Ramos (cell line): ENCODE measurements around the gene TAF1A.
"Not testable (repeated sequence)": the region's sequence is repeated elsewhere in the genome, so short reads cannot be mapped to it uniquely, and the experiment has no call there.

Experiments
- in situ Hi-C: fragments of 300-500 bp; cut with MboI; formaldehyde crosslinking; loops from one replicate; pipeline ENCODE4 v1.14.3; 2022; ENCODE audit warnings: low sequenced_read_pairs; ENCODE audit not compliant: unreplicated experiment

The TAF1A gene

DNA sequence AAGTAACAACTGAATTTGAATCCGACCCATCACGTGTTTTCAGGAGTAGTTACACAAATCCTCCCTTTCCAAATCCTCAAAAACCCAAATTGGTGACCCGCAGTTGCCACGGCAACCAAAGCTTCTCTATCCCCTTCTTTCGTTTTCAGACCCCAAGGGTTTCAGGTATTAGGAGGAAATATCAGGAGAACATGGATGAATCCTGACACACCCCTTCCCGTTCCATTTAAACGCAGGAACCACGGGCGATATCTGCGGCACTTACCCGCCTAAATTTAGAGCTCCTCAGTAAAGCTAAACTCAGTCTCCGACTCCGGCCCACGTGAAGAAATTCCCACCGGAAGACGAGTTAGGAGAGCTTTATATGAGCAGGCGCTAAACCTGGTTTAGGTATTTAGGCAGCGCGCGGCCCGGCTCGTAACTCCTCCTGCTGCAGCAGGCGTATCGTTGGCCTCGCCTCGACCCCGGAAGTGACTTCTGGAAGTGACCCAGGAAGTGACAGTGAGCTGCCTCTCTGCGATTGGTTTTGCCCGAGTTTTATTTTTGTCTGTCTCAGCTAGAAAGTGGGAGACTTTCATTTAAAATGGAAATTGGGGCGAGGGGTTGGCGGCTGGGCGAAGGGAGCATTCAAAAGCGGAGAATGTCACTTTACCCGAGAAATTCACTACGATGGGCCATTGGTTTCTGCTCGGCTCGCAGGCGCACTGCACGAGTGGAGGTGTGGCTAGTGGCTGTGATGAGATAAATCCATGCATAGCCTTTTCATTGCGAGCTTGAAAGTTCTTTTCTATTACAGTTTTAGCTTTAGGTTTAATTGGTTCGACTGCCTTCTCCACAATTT, at the start of gene TAF1A:
Gene TAF1A, minus strand, starts transcription at position 472 of the 841 bp plus-strand sequence.
- in situ Hi-C loops: no loop called here

DNA sequence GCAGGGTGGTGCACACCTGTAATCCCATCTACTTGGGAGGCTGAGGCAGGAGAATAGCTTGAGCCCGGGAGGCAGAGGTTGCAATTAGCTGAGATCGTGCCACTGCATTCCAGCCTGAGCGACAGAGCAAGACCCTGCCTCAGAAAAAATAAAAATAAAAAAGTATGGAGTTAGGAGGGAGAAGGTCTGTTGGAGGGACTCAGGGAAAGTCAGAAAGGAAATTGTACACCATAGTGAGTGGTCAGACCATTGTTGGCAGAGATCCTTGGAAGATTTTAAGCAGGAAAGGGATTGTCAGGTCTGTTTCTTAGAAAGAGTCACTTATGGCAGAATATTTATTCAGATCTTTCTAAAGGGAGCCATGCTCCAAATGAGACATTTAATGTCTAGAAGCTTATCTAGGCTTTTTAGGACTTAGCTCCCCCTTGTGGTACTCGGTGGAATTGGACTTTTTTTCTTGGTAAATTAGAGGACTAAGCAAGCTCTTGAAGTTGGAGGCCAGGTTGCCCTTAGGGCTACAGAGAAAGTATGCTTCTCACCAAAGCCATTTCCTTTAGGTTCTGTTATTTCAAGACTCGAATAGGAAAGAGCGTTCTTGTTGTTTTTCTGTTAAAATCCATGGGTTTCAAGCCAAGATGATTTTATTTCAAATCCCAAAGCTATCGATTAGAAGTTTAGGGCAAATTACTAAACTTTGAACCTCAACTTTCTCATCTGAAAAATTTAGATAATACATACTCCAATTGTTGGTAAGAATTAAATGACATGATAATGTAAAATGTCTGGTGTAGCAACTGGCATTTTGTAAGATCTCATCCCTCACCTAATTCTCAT, 44.7 kb upstream of the TAF1A start:
- in situ Hi-C loops: loop anchor here (5.0 kb wide), 1 partner anchor 167 kb away; no protein-coding TSS in a partner anchor

DNA sequence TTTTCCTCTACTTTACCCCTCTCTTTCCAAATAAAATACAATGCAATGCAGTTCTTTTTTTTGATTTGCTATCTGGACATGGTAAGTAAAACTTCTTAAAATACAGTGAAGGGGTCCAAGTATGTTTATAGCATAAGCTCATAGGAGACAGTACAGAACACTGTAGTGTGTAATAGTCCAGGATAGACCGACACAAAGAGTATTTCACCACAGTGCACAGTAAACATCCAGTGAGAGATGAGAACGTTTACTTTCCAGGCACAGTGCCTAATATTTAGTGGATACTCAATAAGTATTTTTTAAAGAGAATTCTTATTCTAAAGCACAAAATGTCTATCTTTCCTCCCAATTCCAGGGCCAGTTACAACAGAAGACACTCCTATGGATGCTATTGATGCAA, 43.0 kb upstream of the TAF1A start:
- in situ Hi-C loops: loop anchor here (5.0 kb wide), 1 partner anchor 165 kb away; no protein-coding TSS in a partner anchor

DNA sequence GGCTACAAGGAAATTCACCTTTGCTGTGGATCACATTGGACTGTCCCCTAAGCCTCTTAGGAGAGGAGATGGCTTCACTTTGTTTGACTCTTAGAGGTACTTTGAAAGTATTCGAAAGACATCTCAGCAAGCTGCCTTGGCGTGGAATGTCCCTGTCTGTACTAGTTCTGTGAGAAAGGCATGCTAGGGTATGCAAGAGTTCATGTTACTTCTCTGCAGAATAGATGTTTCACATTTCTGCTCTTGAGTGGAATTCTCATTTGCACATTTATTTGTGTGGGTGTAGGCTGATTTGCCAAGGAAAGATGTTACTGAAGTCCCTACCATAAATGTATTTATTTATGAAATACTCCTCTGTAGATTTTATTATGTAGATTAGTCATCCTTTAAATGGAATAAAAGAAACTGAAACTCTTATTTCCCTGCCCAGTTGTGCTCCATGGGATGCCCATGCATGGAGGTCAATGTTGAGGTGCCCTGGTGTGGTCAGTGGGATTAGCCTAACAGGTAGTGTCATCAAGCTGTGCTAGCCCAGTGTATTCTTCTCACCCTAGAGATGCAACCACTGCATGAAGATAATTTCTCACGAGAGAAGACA, 42.0 kb upstream of the TAF1A start:
- in situ Hi-C loops: loop anchor here (5.0 kb wide), 1 partner anchor 164 kb away; no protein-coding TSS in a partner anchor

DNA sequence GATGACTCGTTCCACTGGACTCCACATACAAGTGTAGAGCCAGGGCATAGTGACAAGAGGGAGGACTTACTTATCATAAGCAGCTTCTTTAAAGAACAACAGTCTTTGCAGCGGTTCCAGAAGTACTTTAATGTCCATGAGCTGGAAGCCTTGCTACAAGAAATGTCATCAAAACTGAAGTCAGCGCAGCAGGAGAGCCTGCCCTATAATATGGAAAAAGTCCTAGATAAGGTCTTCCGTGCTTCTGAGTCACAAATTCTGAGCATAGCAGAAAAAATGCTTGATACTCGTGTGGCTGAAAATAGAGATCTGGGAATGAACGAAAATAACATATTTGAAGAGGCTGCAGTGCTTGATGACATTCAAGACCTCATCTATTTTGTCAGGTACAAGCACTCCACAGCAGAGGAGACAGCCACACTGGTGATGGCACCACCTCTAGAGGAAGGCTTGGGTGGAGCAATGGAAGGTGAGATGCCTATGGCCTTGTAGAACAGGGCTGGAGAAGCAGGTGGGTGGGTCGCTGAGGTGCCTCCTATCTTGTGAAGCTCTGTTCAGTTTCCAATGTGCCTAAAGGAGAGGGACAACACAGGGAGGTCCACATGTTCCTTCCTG, 40.3 kb upstream of the TAF1A start:
- in situ Hi-C loops: loop anchor here (5.0 kb wide), 1 partner anchor 163 kb away; no protein-coding TSS in a partner anchor

DNA sequence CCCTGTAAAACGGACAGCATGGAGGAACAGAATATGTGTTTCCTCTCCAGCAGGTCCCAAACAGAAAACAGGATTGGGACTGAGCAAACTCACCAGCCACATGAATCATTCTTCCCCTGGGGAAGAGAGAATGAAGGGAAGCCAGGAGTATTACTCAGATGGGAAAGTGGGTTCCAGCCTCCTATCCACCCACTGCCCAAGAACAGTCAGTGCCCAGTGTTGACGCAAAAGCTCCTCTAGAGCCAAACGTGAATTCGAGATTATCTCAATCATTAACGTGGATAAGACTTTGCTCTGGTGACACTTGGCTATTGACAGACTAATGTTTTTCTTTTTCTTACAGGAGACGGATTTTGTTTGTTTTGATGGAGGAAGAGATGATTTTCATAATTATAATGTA, 37.5 kb upstream of the TAF1A start:
- in situ Hi-C loops: no loop called here

DNA sequence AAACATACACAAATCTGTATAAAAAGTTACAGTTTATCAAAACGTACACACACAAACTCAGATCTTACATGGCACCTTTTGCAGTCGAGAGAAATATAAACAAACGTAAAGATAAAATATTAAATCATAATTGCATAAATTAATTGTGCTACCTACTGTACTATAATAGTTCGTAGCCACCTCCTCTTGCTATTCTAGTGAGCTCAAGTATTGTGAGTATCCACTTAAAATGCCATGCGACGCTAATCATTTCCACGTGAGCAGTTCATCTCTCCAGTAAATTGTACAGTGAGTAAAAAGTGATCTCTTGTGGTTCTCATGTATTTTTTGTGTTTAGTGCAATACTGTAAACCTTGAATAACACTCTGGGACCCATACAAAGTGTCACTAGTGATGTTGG, 34.5 kb upstream of the TAF1A start:
- in situ Hi-C loops: no loop called here

DNA sequence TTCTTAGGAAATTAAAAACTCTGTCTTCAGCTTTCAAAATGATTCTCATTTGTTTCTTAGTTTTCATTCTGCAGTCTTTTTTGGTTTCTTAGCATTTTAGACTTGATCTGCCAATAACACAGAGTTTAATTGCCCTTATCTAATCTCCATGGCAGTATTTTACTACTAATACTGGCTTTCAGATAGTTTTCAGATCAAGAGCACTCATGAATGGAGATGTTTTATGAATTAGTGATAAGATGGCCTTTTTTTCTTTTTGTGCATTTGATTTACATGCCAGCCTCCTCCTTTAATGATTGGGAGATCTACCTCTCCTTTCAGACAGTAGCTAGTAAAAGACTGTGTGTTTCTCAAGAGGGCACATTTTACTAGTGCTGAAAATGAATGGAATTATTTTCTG, 33.7 kb upstream of the TAF1A start:
- in situ Hi-C loops: no loop called here

DNA sequence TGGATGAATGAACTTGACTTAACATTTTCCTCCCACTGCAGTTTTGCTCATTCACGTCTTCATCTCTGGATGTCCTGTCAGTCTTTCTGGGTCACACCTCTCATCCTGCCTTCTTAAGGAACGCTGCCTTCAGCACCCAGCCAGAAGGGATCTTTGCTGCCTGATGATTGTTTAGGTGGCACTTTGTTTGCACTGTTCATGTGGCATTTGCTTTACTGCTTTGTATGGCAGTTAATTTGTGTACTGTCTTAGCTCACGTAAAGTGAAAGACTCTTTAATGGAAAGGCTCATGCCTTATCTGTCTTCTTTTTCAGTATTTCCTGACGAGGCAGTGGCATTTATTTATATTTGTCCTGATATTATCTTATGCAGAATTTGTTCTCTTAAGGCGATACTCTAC, 33.0 kb upstream of the TAF1A start:
- in situ Hi-C loops: no loop called here

DNA sequence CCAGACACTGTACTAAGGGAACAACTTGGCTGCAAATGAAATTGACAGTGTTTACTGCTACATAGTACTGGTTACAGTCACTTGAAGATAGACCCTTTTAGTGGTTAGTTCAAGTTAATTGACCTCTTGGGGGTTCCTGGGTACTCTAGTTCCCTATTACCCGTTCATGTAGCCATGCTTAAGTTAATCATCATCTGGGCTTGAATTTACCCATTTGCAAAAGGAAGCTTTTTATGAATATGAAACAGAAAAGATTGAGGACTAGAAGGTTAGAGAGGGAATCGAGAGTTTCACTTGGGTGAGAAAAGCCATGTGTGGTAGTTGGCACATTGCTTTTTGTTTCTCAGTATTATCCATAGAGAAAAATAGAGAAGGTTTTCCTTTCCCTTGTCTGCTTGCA, 30.8 kb upstream of the TAF1A start:
- in situ Hi-C loops: no loop called here

DNA sequence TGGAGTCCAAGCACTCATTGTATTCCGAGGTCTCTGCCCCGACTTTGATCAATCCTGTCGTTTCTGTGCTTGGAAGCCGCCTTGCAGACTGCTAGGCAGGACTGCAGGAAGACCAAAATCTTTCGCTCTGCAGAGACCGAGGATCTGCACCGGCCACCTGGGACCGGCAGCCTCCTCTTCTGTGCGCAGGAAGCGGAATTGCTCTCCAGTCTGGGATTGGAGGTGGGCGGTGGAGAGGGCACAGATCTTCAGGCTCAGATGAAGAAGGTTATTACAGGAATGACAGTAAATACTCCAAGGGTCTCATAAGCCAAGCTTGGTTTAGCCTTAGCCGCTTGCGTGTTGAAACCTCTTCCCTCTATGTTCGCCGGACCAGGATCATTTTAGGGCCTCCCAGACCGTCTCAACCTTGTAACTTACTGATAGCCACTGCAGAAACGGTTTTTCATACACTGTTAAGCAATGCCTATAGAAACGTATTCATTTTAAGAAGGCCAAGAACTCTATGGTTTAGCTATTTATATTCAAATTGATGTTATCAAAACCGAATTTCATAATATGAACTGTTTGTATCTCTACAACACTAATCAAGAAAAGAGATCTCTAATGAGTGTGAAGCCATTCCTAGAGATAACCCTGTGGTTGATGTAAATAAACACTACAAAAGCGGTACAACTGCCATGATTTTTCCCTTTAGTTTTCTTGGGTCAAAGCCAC, 29.3 kb upstream of the TAF1A start:
- in situ Hi-C loops: no loop called here

DNA sequence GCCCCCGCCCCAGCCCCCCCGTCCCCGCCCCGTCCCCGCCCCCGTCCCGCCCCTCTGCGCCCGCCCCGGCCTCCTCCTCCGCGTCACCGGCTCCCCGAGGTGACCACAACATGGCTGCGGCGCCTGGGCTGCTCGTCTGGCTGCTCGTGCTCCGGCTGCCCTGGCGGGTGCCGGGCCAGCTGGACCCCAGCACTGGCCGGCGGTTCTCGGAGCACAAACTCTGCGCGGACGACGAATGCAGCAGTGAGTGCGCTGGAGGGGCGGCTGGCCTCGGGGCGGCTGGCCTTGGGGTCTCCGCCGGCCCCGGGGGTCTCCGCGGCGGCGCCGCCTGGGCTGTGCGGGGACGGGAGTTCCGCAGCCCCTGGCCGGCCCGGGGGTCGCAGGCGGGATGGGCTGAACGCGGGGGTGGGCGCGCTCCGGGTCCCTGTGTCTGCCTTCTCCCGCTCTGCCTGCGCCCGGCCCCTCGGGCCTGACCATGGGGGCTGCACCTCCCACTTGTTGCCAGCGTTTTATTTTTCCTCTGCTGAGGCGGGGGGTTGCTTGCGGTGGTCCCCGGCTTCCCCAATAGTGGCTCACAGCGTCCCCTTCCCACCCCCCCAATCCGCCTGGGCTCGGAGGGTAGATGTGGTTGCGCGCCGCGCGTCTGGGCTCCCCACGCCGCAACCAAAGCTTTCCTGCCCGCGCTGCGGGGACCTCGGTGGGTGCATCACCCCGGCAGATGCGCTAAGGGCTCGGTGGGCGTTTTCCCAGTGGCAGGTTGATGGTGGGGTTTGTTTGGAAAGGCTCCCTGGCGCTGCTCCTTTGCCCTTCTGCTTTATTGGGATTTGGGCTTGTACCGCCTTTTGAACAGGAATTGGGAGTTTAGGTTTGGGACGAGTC, 28.5 kb upstream of the TAF1A start, which contains the start of gene MIA3:
Gene MIA3, plus strand, starts transcription at position 97 of the 879 bp plus-strand sequence. Its CDS starts 14 bp downstream, at position 111.
- in situ Hi-C loops: no loop called here

DNA sequence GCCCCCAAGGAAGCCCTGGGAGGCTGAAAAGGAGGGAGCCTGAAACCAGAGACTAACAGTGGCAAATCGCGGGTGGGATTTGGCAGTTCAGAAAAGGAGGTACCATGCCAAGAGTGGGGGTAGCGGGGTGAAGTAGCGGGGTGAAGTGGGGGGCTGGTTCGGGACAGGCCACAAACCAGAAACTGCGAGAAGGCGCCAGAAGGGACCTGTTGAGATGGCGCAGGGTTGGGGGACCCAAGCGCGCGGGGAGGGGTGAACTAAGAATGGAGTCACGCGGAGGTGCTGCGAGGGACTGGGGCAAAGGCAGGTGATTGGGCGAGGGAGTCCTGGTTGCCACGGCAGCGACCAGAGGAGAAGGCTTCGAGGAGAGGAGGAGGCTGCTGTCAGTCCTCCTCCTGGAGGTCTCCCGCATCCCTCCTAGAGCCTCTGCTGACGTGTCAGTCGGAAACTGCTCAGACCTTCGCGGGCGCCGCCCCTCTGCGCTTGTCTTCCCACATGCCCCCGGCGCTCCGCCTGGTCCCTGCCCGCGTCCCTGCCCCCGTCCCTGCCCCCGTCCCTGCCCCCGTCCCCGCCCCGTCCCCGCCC, 27.7 kb upstream of the TAF1A start:
- in situ Hi-C loops: no loop called here

DNA sequence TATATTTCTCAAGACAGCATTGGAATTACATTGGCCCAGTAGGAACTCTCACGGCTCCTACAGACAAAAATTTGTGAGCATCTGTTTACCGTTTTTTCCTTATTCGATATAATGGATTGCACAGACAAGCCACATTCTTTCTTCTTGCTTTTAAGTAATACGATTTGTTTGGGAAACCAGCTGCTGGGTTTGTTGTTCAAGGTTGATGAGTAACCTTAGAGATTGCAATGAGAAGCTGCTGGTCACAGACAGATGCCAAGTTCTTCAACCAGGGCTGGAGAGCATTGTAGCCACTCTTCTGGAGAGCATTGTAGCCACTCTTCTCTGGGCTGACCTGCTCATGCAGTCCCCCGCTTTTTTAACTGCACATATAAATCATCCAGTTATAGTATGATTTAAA, 26.8 kb upstream of the TAF1A start:
- in situ Hi-C loops: no loop called here

DNA sequence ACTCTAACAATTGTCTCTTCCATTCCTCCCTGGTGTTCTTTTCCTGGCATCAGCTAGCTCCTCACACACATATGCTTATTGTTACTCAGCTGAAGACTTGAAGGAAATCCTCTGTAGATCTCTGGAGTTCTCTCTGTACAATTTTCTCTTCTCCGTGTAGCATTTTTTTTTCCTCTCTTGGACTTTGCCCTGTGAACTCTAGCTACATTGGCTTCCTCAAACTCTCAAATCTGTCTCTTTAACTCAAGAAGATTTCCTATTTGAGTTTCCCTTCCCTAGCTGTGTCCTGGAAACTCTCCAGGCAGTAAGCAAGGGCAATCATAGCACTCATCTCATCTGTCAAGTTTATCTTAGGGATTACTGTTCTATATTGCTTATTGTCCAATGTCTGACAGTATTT, 23.9 kb upstream of the TAF1A start:
- in situ Hi-C loops: no loop called here

DNA sequence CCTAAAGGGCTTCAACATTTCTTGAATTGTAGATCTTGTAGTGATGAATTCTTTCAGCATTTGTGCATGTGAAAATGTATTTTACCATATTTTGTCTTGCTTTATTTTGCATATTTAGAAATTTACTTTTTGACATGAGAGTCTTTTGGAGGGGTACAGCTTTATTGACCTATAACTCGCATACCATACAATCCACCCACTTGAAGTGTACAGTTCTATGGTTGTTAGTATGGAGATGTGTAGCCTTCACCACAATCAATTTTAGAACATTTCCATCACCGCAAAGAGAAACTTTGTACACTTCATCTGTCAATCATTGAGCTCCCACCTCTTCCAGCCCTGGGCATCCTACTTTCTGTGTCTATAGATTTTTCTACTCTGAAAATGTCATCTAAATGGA, 21.0 kb upstream of the TAF1A start:
- in situ Hi-C loops: no loop called here

DNA sequence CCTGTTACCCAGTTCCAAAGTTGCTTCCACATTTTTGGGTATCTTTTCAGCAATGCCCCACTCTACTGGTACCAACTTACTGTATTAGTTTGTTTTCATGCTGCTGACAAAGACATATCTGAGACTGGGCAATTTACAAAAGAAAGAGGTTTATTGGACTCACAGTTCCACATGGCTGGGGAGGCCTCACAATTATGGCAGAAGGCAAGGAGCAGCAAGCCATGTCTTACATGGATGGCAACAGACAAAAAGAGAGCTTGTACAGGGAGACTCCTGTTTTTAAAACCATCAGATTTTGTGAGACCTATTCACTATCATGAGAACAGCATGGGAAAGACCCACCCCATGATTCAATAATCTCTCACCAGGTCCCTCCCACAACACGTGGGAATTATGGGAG, 19.4 kb upstream of the TAF1A start:
- in situ Hi-C loops: not testable (repeated sequence)

DNA sequence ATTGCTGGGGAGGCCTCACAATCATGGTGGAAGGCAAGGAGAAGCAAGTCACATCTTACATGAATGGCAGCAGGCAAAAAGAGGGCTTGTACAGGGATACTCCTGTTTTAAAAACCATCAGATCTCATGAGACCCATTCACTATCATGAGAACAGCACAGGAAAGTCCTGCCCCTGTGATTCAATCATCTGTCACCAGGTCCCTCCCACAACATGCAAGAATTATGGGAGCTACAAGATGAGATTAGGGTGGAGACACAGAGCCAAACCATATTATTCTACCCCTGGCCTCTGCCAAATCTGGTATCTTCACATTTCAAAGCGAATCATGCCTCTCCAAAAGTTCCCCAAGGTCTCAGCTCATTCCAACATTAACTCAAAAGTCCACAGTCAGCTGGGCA, 17.0 kb upstream of the TAF1A start:
- in situ Hi-C loops: no loop called here
